SKM-1 (cell line): Measurements from ENCODE around the gene MFAP4.
A peak's percentile ranks its signal among the peaks of the same experiment; 100 is the strongest.

ENCODE experiments used
- DNase-seq: peaks from one replicate; lab custom pipeline; 2025; ENCODE audit not compliant: unreplicated experiment; lab: John Stamatoyannopoulos, UW

MFAP4 gene

GRCh38 chr17:19410875-19411620 lies 24.1 kb upstream of the MFAP4 start, which contains the start of gene RNF112:
Gene RNF112 (plus strand): TSS chr17:19411232. CDS start chr17:19411409, 177 bp downstream.
- DNase-seq, result no peak

GRCh38 chr17:19410091-19410490 lies 23.1 kb upstream of the MFAP4 start:
- no peak for DNase-seq

GRCh38 chr17:19409509-19409908 lies 22.5 kb upstream of the MFAP4 start:
- no peak for DNase-seq

- no peak for DNase-seq
Observed at GRCh38 chr17:19409066-19409465, 22.1 kb upstream of the MFAP4 start.

- DNase-seq, result no peak
Observed at GRCh38 chr17:19408346-19408710, 21.3 kb upstream of the MFAP4 start.

- DNase-seq, result no peak
Observed at GRCh38 chr17:19407601-19408345, 20.8 kb upstream of the MFAP4 start.

GRCh38 chr17:19405114-19405513 lies 18.1 kb upstream of the MFAP4 start:
- DNase-seq, result no peak

GRCh38 chr17:19404264-19404663 lies 17.3 kb upstream of the MFAP4 start:
- DNase-seq, result no peak

- DNase-seq, result no peak
Observed at GRCh38 chr17:19403021-19403420, 16.0 kb upstream of the MFAP4 start.

GRCh38 chr17:19402171-19402570 lies 15.2 kb upstream of the MFAP4 start:
- no peak for DNase-seq

GRCh38 chr17:19401321-19402010 lies 14.5 kb upstream of the MFAP4 start:
- no peak for DNase-seq

- no peak for DNase-seq
Observed at GRCh38 chr17:19399750-19400450, 12.9 kb upstream of the MFAP4 start.

GRCh38 chr17:19398301-19399181 lies 11.6 kb upstream of the MFAP4 start:
- peak; percentile 30 for DNase-seq

GRCh38 chr17:19397556-19398041 lies 10.6 kb upstream of the MFAP4 start:
- DNase-seq, result no peak

GRCh38 chr17:19392303-19392702 lies 5.3 kb upstream of the MFAP4 start:
- no peak for DNase-seq

GRCh38 chr17:19391432-19391831 lies 4.4 kb upstream of the MFAP4 start:
- no peak for DNase-seq

- DNase-seq, result no peak
Observed at GRCh38 chr17:19390951-19391350, 4.0 kb upstream of the MFAP4 start.

- no peak for DNase-seq
Observed at GRCh38 chr17:19388791-19389785, 2.1 kb upstream of the MFAP4 start.
